SK-N-SH (cell line): ENCODE results near the gene TBX18. TPM values are rescaled to one million over a fixed set of nuclear protein-coding genes. Genes with fewer than 3 reads are reported as not detected.

Experiments
- CTCF ChIA-PET: fragments of 300-600, 350-600 bp; formaldehyde crosslinking; extraction: SDS; loops from one replicate; lab custom pipeline; 2021; lab: Yijun Ruan, JAX
- POLR2A ChIA-PET: fragments of 350-600 bp; sonication (Branson Sonifier 250); formaldehyde crosslinking; extraction: SDS; loops from one replicate; lab custom pipeline; 2020; ENCODE audit warnings: antibody characterized with exemption, inconsistent platforms; lab: Yijun Ruan, JAX
- DNase-seq: peaks from one replicate; pipeline ENCODE4 v3.0.0; 2012
- H2AFZ ChIP-seq: fragments of 200-600 bp; sonication (generic); 2 replicates; pipeline ENCODE4 v1.8.1; 2016; ENCODE audit warnings: antibody characterized with exemption, mild to moderate bottlenecking, low read depth
- H3F3A ChIP-seq: fragments of 200-600 bp; sonication (generic); replicated peaks from 2 replicates; pipeline ENCODE3; 2016; ENCODE audit warnings: antibody characterized with exemption, mild to moderate bottlenecking; ENCODE audit not compliant: insufficient read depth
- H3K27ac ChIP-seq, 2 experiments: fragments of 200-500 bp in 1 of 2; fragments of 200-600 bp in 1 of 2; sonication (Bioruptor generic) in 1 of 2; sonication (generic), shearing (Covaris generic) in 1 of 2; 2 replicates each; pipeline versions ENCODE4 v1.5.1 to v1.6.1; 2014 to 2016; ENCODE audit warnings: low read depth in 2 of 2, inconsistent platforms in 1 of 2, low read length in 1 of 2, mild to moderate bottlenecking in 1 of 2, mixed read lengths in 1 of 2
- H3K27me3 ChIP-seq: fragments of 200-600 bp; sonication (generic), shearing (Covaris generic); 2 replicates; pipeline ENCODE4 v1.6.1; 2016; ENCODE audit warnings: mixed run types; ENCODE audit not compliant: insufficient read depth
- H3K36me3 ChIP-seq, 2 experiments: fragments of 200-500 bp in 1 of 2; fragments of 200-600 bp in 1 of 2; sonication (Bioruptor generic) in 1 of 2; sonication (generic) in 1 of 2; replicated peaks in 1 of 2; 2 replicates each; pipeline versions ENCODE3 to v1.5.1; 2014 to 2016; ENCODE audit warnings: low read length in 1 of 2, mild to moderate bottlenecking in 1 of 2; ENCODE audit not compliant: insufficient read depth in 2 of 2, control insufficient read depth in 1 of 2
- H3K4me1 ChIP-seq, 2 experiments: fragments of 200-500 bp in 1 of 2; fragments of 200-600 bp in 1 of 2; sonication (Bioruptor generic) in 1 of 2; sonication (generic), shearing (Covaris generic) in 1 of 2; 2 replicates each; pipeline versions ENCODE4 v1.5.1 to v1.6.1; 2014 to 2016; ENCODE audit warnings: low read depth in 1 of 2, low read length in 1 of 2, mixed run types in 1 of 2; ENCODE audit not compliant: insufficient read depth in 2 of 2, control insufficient read depth in 1 of 2
- H3K4me2 ChIP-seq: fragments of 200-600 bp; sonication (generic), shearing (Covaris generic); 2 replicates; pipeline ENCODE4 v1.6.1; 2017; ENCODE audit warnings: mixed run types
- H3K4me3 ChIP-seq, 2 experiments: fragments of 200-500 bp in 1 of 2; fragments of 200-600 bp in 1 of 2; sonication (Bioruptor generic) in 1 of 2; sonication (generic), shearing (Covaris generic) in 1 of 2; 2 replicates each; pipeline versions ENCODE4 v1.5.1 to v1.8.1; 2014 to 2016; ENCODE audit warnings: low read depth in 2 of 2, inconsistent platforms in 1 of 2, low read length in 1 of 2, mild to moderate bottlenecking in 1 of 2, mixed read lengths in 1 of 2, moderate library complexity in 1 of 2
- H3K79me2 ChIP-seq: fragments of 200-600 bp; sonication (generic); 2 replicates; pipeline ENCODE4 v1.8.1; 2017; ENCODE audit warnings: mild to moderate bottlenecking; ENCODE audit not compliant: insufficient read depth
- H3K9ac ChIP-seq: fragments of 200-600 bp; sonication (generic); 2 replicates; pipeline ENCODE4 v1.6.1; 2017; ENCODE audit warnings: mixed run types
- H3K9me2 ChIP-seq: fragments of 200-600 bp; sonication (generic); 2 replicates; pipeline ENCODE4 v1.6.1; 2017; ENCODE audit warnings: mixed run types
- H3K9me3 ChIP-seq: fragments of 200-600 bp; sonication (generic); 2 replicates; pipeline ENCODE4 v1.6.1; 2017; ENCODE audit warnings: mixed run types, mild to moderate bottlenecking, moderate library complexity
- H4K20me1 ChIP-seq: fragments of 200-600 bp; sonication (generic); 2 replicates; pipeline ENCODE4 v1.6.1; 2017; ENCODE audit warnings: mild to moderate bottlenecking, mixed run types; ENCODE audit not compliant: insufficient read depth
- ELF1 ChIP-seq: IDR thresholded peaks from 2 replicates; pipeline ENCODE4 v1.4.0; 2012
- EP300 ChIP-seq, 2 experiments: IDR thresholded peaks; 2 replicates each; pipeline versions ENCODE4 v1.4.0 to v1.6.1; 2012; ENCODE audit warnings: borderline replicate concordance in 1 of 2, low read depth in 1 of 2, low read length in 1 of 2
- FOXJ3 ChIP-seq: sonication (generic); formaldehyde crosslinking; IDR thresholded peaks from 2 replicates; pipeline ENCODE4 v1.5.1; 2020; ENCODE audit warnings: mild to moderate bottlenecking, missing genetic modification reagents
- MEF2A ChIP-seq: IDR thresholded peaks from 2 replicates; pipeline ENCODE4 v1.4.0; 2012; ENCODE audit warnings: low read depth, borderline replicate concordance
- MXI1 ChIP-seq: IDR thresholded peaks from 2 replicates; pipeline ENCODE4 v1.6.1; 2012; ENCODE audit warnings: mild to moderate bottlenecking, low read depth, low read length, improper control_type of control experiment
- POLR2AphosphoS5 ChIP-seq: IDR thresholded peaks from 2 replicates; pipeline ENCODE4 v1.6.1; 2012; ENCODE audit warnings: low read depth, low read length
- RAD21 ChIP-seq: IDR thresholded peaks from 2 replicates; pipeline ENCODE4 v1.6.1; 2012; ENCODE audit warnings: mild to moderate bottlenecking, low read length
- RCOR1 ChIP-seq: fragments of 150-350 bp; IDR thresholded peaks from 2 replicates; pipeline ENCODE4 v1.6.1; 2017; ENCODE audit warnings: antibody characterized with exemption, low read length
- RXRA ChIP-seq: IDR thresholded peaks from 2 replicates; pipeline ENCODE4 v1.4.0; 2012; ENCODE audit warnings: low read depth, mild to moderate bottlenecking, borderline replicate concordance
- SIN3A ChIP-seq: IDR thresholded peaks from 2 replicates; pipeline ENCODE4 v1.6.1; 2012; ENCODE audit warnings: low read depth, mild to moderate bottlenecking, low read length, moderate library complexity, borderline replicate concordance
- SMC3 ChIP-seq: IDR thresholded peaks from 2 replicates; pipeline ENCODE4 v1.6.1; 2012; ENCODE audit warnings: low read depth, low read length, improper control_type of control experiment
- TCF12 ChIP-seq: IDR thresholded peaks from 2 replicates; pipeline ENCODE4 v1.4.0; 2012
- TEAD4 ChIP-seq: IDR thresholded peaks from 2 replicates; pipeline ENCODE4 v1.4.0; 2012; ENCODE audit warnings: mild to moderate bottlenecking, borderline replicate concordance; ENCODE audit not compliant: insufficient read depth
- WGBS: methylation state at CpG from one replicate; pipeline ENCODE4 v1.1.6; 2017; ENCODE audit warnings: low lambda C conversion rate; 5-methylcytosine and 5-hydroxymethylcytosine counted together
- polyA plus RNA-seq, 3 experiments: library from polyadenylated mRNA; depleted of rRNA; stranded (reverse); fragments of >200 nt; gene quantifications; 2 replicates each; pipeline ENCODE4 v1.2.3, GENCODE V29; 2012
- TF ChIP-seq, protein P1 (sequence below): IDR thresholded peaks from 2 replicates; pipeline ENCODE4 v1.6.1; 2012; ENCODE audit warnings: mild to moderate bottlenecking, low read depth, low read length, moderate library complexity
- TF ChIP-seq, protein P2 (sequence below): IDR thresholded peaks from 2 replicates; pipeline ENCODE4; 2012
- TF ChIP-seq, protein P3 (sequence below): fragments of 150-350 bp; IDR thresholded peaks from 2 replicates; pipeline ENCODE4 v1.6.1; 2016; ENCODE audit warnings: mild to moderate bottlenecking, low read depth, low read length
- TF ChIP-seq, protein P4 (sequence below): fragments of 150-350 bp; IDR thresholded peaks from 2 replicates; pipeline ENCODE4 v1.6.1; 2017; ENCODE audit warnings: antibody characterized with exemption, low read length, low read depth, borderline replicate concordance

TBX18 gene
- polyA plus RNA-seq, 1 of the 3 experiments (the other 2 are of a cell fraction) = 19.3 TPM

DNA sequence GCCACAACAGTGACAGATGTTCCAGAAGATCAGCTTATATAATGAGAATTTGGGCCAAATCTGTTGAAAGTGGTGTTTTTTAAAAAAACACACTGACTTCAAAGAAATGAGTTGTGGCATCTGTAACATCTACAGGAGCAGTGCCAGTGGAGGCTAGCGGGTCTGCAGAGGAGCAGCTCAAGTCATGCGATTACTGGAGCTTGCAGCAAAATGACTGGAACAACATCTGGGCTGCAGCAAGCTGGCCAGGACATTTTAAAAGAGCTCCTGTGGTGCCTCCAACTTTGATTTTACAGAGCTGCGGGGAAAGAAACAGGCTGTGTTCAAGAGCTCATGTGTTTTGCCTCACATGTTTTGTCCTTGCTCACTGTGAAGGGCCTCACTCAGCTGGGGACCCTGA lies 57.2 kb downstream of the TBX18 start:
- ChIA-PET POLR2A (no interaction called here), CTCF (interaction anchor here (0.7 kb wide), 1 partner anchor 616 kb away, joined by 3 read pairs; no protein-coding TSS in a partner anchor)
- Histone ChIP-seq H3K27me3 (no peaks in the 10 kb centered on the region), H3K27ac (no peak overlapping the region), H3K4me3 (no peak overlapping the region), H4K20me1 (no peaks in the 10 kb centered on the region), H2AFZ (no peak overlapping the region), H3K9ac (no peak overlapping the region), H3K36me3 (no peaks in the 10 kb centered on the region), H3F3A (no peaks in the 10 kb centered on the region), H3K4me2 (no peak overlapping the region), H3K9me3 (no peaks in the 10 kb centered on the region), H3K4me1 (no peaks in the 10 kb centered on the region), H3K79me2 (no peaks in the 10 kb centered on the region), H3K9me2 (no peaks in the 10 kb centered on the region)
- WGBS = 63% methylated on average over 3 of the region's 3 CpGs
- TF ChIP-seq, protein P1, sequence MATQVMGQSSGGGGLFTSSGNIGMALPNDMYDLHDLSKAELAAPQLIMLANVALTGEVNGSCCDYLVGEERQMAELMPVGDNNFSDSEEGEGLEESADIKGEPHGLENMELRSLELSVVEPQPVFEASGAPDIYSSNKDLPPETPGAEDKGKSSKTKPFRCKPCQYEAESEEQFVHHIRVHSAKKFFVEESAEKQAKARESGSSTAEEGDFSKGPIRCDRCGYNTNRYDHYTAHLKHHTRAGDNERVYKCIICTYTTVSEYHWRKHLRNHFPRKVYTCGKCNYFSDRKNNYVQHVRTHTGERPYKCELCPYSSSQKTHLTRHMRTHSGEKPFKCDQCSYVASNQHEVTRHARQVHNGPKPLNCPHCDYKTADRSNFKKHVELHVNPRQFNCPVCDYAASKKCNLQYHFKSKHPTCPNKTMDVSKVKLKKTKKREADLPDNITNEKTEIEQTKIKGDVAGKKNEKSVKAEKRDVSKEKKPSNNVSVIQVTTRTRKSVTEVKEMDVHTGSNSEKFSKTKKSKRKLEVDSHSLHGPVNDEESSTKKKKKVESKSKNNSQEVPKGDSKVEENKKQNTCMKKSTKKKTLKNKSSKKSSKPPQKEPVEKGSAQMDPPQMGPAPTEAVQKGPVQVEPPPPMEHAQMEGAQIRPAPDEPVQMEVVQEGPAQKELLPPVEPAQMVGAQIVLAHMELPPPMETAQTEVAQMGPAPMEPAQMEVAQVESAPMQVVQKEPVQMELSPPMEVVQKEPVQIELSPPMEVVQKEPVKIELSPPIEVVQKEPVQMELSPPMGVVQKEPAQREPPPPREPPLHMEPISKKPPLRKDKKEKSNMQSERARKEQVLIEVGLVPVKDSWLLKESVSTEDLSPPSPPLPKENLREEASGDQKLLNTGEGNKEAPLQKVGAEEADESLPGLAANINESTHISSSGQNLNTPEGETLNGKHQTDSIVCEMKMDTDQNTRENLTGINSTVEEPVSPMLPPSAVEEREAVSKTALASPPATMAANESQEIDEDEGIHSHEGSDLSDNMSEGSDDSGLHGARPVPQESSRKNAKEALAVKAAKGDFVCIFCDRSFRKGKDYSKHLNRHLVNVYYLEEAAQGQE = no peak
- no peak for TF ChIP-seq RCOR1
- TF ChIP-seq TCF12 = no peak
- no peak for TF ChIP-seq TEAD4
- no peak for TF ChIP-seq POLR2AphosphoS5
- TF ChIP-seq, protein P2, sequence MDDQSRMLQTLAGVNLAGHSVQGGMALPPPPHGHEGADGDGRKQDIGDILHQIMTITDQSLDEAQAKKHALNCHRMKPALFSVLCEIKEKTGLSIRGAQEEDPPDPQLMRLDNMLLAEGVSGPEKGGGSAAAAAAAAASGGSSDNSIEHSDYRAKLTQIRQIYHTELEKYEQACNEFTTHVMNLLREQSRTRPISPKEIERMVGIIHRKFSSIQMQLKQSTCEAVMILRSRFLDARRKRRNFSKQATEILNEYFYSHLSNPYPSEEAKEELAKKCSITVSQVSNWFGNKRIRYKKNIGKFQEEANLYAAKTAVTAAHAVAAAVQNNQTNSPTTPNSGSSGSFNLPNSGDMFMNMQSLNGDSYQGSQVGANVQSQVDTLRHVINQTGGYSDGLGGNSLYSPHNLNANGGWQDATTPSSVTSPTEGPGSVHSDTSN = no peak
- TF ChIP-seq, protein P3, sequence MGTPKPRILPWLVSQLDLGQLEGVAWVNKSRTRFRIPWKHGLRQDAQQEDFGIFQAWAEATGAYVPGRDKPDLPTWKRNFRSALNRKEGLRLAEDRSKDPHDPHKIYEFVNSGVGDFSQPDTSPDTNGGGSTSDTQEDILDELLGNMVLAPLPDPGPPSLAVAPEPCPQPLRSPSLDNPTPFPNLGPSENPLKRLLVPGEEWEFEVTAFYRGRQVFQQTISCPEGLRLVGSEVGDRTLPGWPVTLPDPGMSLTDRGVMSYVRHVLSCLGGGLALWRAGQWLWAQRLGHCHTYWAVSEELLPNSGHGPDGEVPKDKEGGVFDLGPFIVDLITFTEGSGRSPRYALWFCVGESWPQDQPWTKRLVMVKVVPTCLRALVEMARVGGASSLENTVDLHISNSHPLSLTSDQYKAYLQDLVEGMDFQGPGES = no peak
- no peak for TF ChIP-seq ELF1
- TF ChIP-seq EP300 (IDR thresholded peaks at IDR 0.05; ENCODE audit: borderline replicate concordance in 1 of 2, low read depth in 1 of 2, low read length in 1 of 2) = no peak
- no peak for TF ChIP-seq SMC3
- TF ChIP-seq MXI1 = no peak
- TF ChIP-seq RAD21 = no peak
- TF ChIP-seq FOXJ3 (CRISPR knock-in tag) = no peak
- no peak for TF ChIP-seq RXRA
- TF ChIP-seq, protein P4, sequence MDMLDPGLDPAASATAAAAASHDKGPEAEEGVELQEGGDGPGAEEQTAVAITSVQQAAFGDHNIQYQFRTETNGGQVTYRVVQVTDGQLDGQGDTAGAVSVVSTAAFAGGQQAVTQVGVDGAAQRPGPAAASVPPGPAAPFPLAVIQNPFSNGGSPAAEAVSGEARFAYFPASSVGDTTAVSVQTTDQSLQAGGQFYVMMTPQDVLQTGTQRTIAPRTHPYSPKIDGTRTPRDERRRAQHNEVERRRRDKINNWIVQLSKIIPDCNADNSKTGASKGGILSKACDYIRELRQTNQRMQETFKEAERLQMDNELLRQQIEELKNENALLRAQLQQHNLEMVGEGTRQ = no peak
- no peak for TF ChIP-seq SIN3A
- TF ChIP-seq MEF2A = no peak
- no peak for DNase-seq
